PC-3 (cell line): ENCODE measurements around the gene CCDC24.

Experiments
- EZH2 ChIP-seq: fragments of 300-600 bp; sonication (generic); IDR thresholded peaks from one replicate; pipeline ENCODE4 v1.6.1; 2017; ENCODE audit warnings: antibody characterized with exemption, mild to moderate bottlenecking, low read length; ENCODE audit not compliant: unreplicated experiment
- EZH2phosphoT487 ChIP-seq: fragments of 300-600 bp; sonication (generic); IDR thresholded peaks from 2 replicates; pipeline ENCODE4 v1.6.1; 2018; ENCODE audit warnings: mild to moderate bottlenecking, antibody characterized with exemption, low read length, borderline replicate concordance
- TF ChIP-seq, protein P1 (sequence below): fragments of 300-600 bp; sonication (generic); conservative IDR thresholded peaks from 2 replicates; pipeline ENCODE4 v1.5.1; 2017; ENCODE audit warnings: antibody characterized with exemption, low read depth, mild to moderate bottlenecking, low read length

GRCh38 chr1:43961692-43962091 is 29.7 kb upstream of the CCDC24 start:
- no peak for TF ChIP-seq EZH2
- TF ChIP-seq, protein P1, sequence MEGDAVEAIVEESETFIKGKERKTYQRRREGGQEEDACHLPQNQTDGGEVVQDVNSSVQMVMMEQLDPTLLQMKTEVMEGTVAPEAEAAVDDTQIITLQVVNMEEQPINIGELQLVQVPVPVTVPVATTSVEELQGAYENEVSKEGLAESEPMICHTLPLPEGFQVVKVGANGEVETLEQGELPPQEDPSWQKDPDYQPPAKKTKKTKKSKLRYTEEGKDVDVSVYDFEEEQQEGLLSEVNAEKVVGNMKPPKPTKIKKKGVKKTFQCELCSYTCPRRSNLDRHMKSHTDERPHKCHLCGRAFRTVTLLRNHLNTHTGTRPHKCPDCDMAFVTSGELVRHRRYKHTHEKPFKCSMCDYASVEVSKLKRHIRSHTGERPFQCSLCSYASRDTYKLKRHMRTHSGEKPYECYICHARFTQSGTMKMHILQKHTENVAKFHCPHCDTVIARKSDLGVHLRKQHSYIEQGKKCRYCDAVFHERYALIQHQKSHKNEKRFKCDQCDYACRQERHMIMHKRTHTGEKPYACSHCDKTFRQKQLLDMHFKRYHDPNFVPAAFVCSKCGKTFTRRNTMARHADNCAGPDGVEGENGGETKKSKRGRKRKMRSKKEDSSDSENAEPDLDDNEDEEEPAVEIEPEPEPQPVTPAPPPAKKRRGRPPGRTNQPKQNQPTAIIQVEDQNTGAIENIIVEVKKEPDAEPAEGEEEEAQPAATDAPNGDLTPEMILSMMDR: no peak
- TF ChIP-seq EZH2phosphoT487: no peak
